ENCODE results near the gene NF1.

NF1 gene

DNA sequence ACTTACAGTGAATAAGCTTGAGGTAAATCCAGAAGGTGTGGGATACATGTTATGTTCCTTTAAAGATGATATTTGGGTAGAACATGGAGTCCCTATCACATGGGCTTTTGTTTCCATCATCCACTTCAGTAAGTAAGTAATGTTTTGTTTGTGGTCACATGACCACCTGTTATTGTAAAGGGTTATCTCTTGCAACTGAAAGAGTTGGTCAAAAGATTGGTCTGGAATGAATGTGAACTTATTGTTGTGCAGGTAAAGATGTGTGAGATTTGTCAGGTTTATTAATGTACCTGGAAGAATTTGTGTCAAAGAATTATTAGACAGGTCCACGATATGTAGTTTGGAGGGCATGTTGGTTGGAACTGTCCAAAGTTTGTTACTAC lies 200.7 kb downstream of the NF1 start:
- Histone ChIP-seq H3K27ac (no peak overlapping the region), H3K9ac (ENCODE audit: insufficient read length) (no peak overlapping the region), H3K36me3 (ENCODE audit: insufficient read depth, low read length) (peaks cover 4% of the 10 kb centered on the region; the same call in 1 of the 2 replicates), H3K4me3 (no peak overlapping the region), H3K9me3 (ENCODE audit: low read depth, low read length) (no peaks in the 10 kb centered on the region)
- TF ChIP-seq FOXP2 (optimal IDR thresholded peaks at IDR 0.05; ENCODE audit: control extremely low read depth, extremely low read length, insufficient read depth) (no peak), EZH2 (IDR thresholded peaks at IDR 0.05) (no peak), POLR2AphosphoS5 (IDR thresholded peaks at IDR 0.05; ENCODE audit: borderline replicate concordance, low read depth, low read length) (no peak)
- DNase-seq (ENCODE audit: low read depth, low spot score): no peak

DNA sequence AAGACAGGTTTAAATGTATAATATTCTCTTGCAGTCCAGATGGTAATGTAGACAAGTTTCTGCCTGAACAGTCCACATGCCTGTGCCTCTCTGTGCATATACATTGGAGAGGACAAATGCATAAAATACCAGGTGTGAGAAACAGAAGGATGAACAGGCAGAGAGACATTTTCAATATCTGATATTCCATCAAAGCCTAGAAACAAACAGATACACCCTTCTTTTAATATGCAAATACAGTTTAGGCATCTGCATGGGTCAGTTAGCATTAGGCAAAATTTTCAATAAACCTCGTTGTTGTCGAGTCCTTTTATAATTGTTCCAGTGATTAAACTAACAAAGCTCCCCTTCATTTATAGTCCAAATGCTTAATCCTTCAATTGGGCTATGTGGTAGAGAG lies 201.4 kb downstream of the NF1 start:
- no peak overlapping the region for H3K4me3 ChIP-seq
- DNase-seq (ENCODE audit: low read depth, low spot score): no peak
- H3K27ac ChIP-seq: no peak overlapping the region
- TF ChIP-seq FOXP2 (optimal IDR thresholded peaks at IDR 0.05; ENCODE audit: control extremely low read depth, extremely low read length, insufficient read depth) (no peak), POLR2AphosphoS5 (IDR thresholded peaks at IDR 0.05; ENCODE audit: borderline replicate concordance, low read depth, low read length) (no peak), EZH2 (IDR thresholded peaks at IDR 0.05) (no peak)
- H3K9ac ChIP-seq (ENCODE audit: insufficient read length): no peak overlapping the region
- peaks cover 4% of the 10 kb centered on the region; the same call in 1 of the 2 replicates for H3K36me3 ChIP-seq (ENCODE audit: insufficient read depth, low read length)
- no peaks in the 10 kb centered on the region for H3K9me3 ChIP-seq (ENCODE audit: low read depth, low read length)

DNA sequence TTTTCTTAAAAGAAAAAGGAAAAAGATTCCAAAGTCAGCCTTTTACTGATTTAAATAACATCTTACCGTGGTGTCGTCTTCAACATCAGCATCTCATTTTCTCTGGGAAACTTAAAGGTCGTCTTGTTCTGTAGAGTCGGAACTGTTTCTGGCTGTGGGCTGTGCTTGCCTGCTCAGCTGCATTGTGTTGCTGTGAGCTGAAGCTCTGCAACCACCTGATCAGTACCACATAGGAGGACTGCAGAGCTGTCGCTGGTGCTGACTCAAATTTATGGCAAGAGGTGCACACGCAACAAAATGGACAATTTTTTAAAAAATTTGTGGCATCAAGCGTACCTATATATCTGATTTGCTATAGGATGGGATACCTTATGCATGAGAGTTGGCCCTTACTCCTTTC lies 202.3 kb downstream of the NF1 start, which contains the start of gene OMG:
Gene OMG (minus strand): TSS at position 150 of the 400 bp plus-strand sequence. CDS start 908 bp downstream, outside the sequence.
- no peak for DNase-seq (ENCODE audit: low read depth, low spot score)
- Histone ChIP-seq H3K9ac (ENCODE audit: insufficient read length) (no peak within 1 kb of the TSS), H3K36me3 (ENCODE audit: insufficient read depth, low read length) (no peaks in the 10 kb centered on the region), H3K27ac (no peak within 1 kb of the TSS), H3K4me3 (no peak within 1 kb of the TSS), H3K9me3 (ENCODE audit: low read depth, low read length) (no peaks in the 10 kb centered on the region)
- TF ChIP-seq POLR2AphosphoS5 (IDR thresholded peaks at IDR 0.05; ENCODE audit: borderline replicate concordance, low read depth, low read length): no peak
- TF ChIP-seq FOXP2 (optimal IDR thresholded peaks at IDR 0.05; ENCODE audit: control extremely low read depth, extremely low read length, insufficient read depth): no peak
- TF ChIP-seq EZH2 (IDR thresholded peaks at IDR 0.05): no peak

DNA sequence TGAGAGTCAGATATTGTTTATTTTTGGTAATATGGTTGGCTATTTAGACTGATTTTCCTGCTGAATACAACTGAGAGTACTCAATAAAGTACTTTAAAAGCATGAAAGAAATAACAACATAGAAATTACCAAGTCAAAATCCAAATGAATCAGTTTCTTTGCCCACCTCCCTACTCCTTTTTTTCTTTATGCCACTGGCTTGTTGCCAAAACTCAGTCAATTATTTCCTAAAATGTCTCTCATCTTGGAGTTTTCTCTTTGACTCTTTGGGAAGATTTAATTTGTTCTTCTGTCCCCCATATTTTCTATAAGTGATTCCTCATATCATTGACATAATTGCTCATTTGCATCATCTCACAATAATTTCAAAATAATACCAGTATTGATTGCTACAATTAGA lies 204.8 kb downstream of the NF1 start:
- H3K27ac ChIP-seq: no peak overlapping the region
- no peak overlapping the region for H3K4me3 ChIP-seq
- no peaks in the 10 kb centered on the region for H3K36me3 ChIP-seq (ENCODE audit: insufficient read depth, low read length)
- no peaks in the 10 kb centered on the region for H3K9me3 ChIP-seq (ENCODE audit: low read depth, low read length)
- H3K9ac ChIP-seq (ENCODE audit: insufficient read length): no peak overlapping the region
- DNase-seq (ENCODE audit: low read depth, low spot score): no peak
- no peak for TF ChIP-seq POLR2AphosphoS5 (IDR thresholded peaks at IDR 0.05; ENCODE audit: borderline replicate concordance, low read depth, low read length)
- TF ChIP-seq FOXP2 (optimal IDR thresholded peaks at IDR 0.05; ENCODE audit: control extremely low read depth, extremely low read length, insufficient read depth): no peak

GRCh38 chr17:31307640-31308039 lies 212.9 kb downstream of the NF1 start:
- Histone ChIP-seq H3K9me3 (ENCODE audit: low read depth, low read length) (no peaks in the 10 kb centered on the region), H3K27ac (no peak overlapping the region)
- TF ChIP-seq EZH2 (IDR thresholded peaks at IDR 0.05) (no peak), FOXP2 (optimal IDR thresholded peaks at IDR 0.05; ENCODE audit: control extremely low read depth, extremely low read length, insufficient read depth) (no peak), POLR2AphosphoS5 (IDR thresholded peaks at IDR 0.05; ENCODE audit: borderline replicate concordance, low read depth, low read length) (no peak)

GRCh38 chr17:31308372-31309334 lies 213.9 kb downstream of the NF1 start:
- Histone ChIP-seq H3K9ac (ENCODE audit: insufficient read length) (no peak overlapping the region), H3K36me3 (ENCODE audit: insufficient read depth, low read length) (no peaks in the 10 kb centered on the region), H3K27ac (no peak overlapping the region), H3K4me3 (no peak overlapping the region), H3K9me3 (ENCODE audit: low read depth, low read length) (no peaks in the 10 kb centered on the region)
- TF ChIP-seq POLR2AphosphoS5 (IDR thresholded peaks at IDR 0.05; ENCODE audit: borderline replicate concordance, low read depth, low read length) (no peak), EZH2 (IDR thresholded peaks at IDR 0.05) (no peak), FOXP2 (optimal IDR thresholded peaks at IDR 0.05; ENCODE audit: control extremely low read depth, extremely low read length, insufficient read depth) (no peak)
- DNase-seq (ENCODE audit: low read depth, low spot score): no peak

More at GRCh38 chr17:31307640-31308039, 212.9 kb downstream of the NF1 start:
- Histone ChIP-seq H3K4me3 (no peak overlapping the region), H3K36me3 (ENCODE audit: insufficient read depth, low read length) (no peaks in the 10 kb centered on the region), H3K9ac (ENCODE audit: insufficient read length) (no peak overlapping the region)
- no peak for DNase-seq (ENCODE audit: low read depth, low spot score)

DNA sequence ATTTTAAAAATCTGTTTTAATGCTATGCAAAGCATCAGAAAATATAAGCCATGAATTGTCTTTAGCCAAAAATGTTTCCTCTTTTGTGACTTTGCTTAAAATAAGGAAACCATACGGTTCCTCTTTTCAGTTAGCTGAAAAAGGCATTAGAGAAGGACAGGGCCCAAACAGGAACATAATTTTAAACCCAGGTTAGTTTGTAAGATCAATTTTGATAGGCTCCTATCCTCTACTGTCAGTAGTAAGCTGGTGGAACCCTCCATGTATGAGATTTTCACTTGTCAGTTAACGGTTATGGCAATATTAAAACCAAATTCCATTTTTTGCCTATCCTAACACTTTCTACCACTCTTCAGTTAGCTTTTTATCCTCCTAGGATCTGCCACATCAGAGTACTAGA lies 214.8 kb downstream of the NF1 start:
- H3K9me3 ChIP-seq (ENCODE audit: low read depth, low read length): no peaks in the 10 kb centered on the region
- no peak overlapping the region for H3K4me3 ChIP-seq
- no peak overlapping the region for H3K9ac ChIP-seq (ENCODE audit: insufficient read length)
- no peak for TF ChIP-seq POLR2AphosphoS5 (IDR thresholded peaks at IDR 0.05; ENCODE audit: borderline replicate concordance, low read depth, low read length)
- no peak for TF ChIP-seq EZH2 (IDR thresholded peaks at IDR 0.05)
- TF ChIP-seq FOXP2 (optimal IDR thresholded peaks at IDR 0.05; ENCODE audit: control extremely low read depth, extremely low read length, insufficient read depth): no peak
- no peaks in the 10 kb centered on the region for H3K36me3 ChIP-seq (ENCODE audit: insufficient read depth, low read length)
- DNase-seq (ENCODE audit: low read depth, low spot score): no peak
- H3K27ac ChIP-seq: no peak overlapping the region

GRCh38 chr17:31310260-31310659 lies 215.5 kb downstream of the NF1 start:
- TF ChIP-seq EZH2 (IDR thresholded peaks at IDR 0.05): no peak
- DNase-seq (ENCODE audit: low read depth, low spot score): no peak
- H3K36me3 ChIP-seq (ENCODE audit: insufficient read depth, low read length): no peaks in the 10 kb centered on the region
- H3K9me3 ChIP-seq (ENCODE audit: low read depth, low read length): no peaks in the 10 kb centered on the region
- H3K27ac ChIP-seq: no peak overlapping the region
- H3K9ac ChIP-seq (ENCODE audit: insufficient read length): no peak overlapping the region
- no peak overlapping the region for H3K4me3 ChIP-seq

Data from SK-N-MC (cell line).